Gastrocnemius medialis (tissue), 4 donors: ENCODE data around the gene KCP. TPM values are rescaled to one million over a fixed set of nuclear protein-coding genes. Genes with fewer than 3 reads are reported as not detected.

ENCODE experiments used
- ATAC-seq, 2 donors: fragments of 150-250 bp; one replicate each; pipeline ENCODE4 v1.9.1; 2016
- DNase-seq, 2 donors: peaks; one replicate each; pipeline ENCODE4 v3.0.0-alpha.2; 2019
- H3K27ac ChIP-seq, 4 donors: fragments of 200-600 bp; sonication (generic); 1 replicate in 1 of 4; 2 replicates in 3 of 4; pipeline ENCODE4 v1.5.1; 2016 to 2018; ENCODE audit warnings: mild to moderate bottlenecking in 2 of 4, moderate library complexity in 1 of 4
- H3K27me3 ChIP-seq, 3 donors: fragments of 200-600 bp; sonication (generic) in 2 of 3; 1 replicate in 1 of 3; 2 replicates in 2 of 3; pipeline versions ENCODE4 v1.5.1 to v1.6.0; 2016 to 2019; ENCODE audit warnings: mild to moderate bottlenecking in 1 of 3, moderate library complexity in 1 of 3
- H3K36me3 ChIP-seq, 2 donors: fragments of 200-600 bp; sonication (generic) in 1 of 2; one replicate each; pipeline ENCODE4 v1.5.1; 2017 to 2018
- H3K4me1 ChIP-seq, 2 donors: fragments of 200-600 bp; sonication (generic) in 1 of 2; one replicate each; pipeline ENCODE4 v1.5.1; 2016 to 2017; ENCODE audit warnings: mild to moderate bottlenecking in 2 of 2
- H3K4me3 ChIP-seq, 4 donors: fragments of 200-600 bp; sonication (generic) in 3 of 4; 1 replicate in 1 of 4; 2 replicates in 3 of 4; pipeline ENCODE4 v1.5.1; 2016 to 2019; ENCODE audit warnings: mild to moderate bottlenecking in 2 of 4
- H3K9me3 ChIP-seq, 3 donors: fragments of 200-600 bp; sonication (generic) in 2 of 3; 1 replicate in 1 of 3; 2 replicates in 2 of 3; pipeline ENCODE4 v1.5.1; 2016 to 2019
- CTCF ChIP-seq, 5 experiments: fragments of 450-650 bp in 3 of 5; fragments of 200-600 bp in 2 of 5; sonication (generic) in 2 of 5; IDR thresholded peaks in 4 of 5; conservative IDR thresholded peaks in 1 of 5; 1 replicate in 4 of 5; 2 replicates in 1 of 5; pipeline ENCODE4 v1.5.1; 2016 to 2019; ENCODE audit warnings: antibody characterized with exemption in 5 of 5, mild to moderate bottlenecking in 3 of 5, moderate library complexity in 3 of 5
- POLR2A ChIP-seq, 2 donors: fragments of 450-650 bp; IDR thresholded peaks; one replicate each; pipeline ENCODE4 v1.6.1; 2017; ENCODE audit warnings: antibody characterized with exemption in 2 of 2, mild to moderate bottlenecking in 2 of 2, moderate library complexity in 2 of 2
- in situ Hi-C, 4 donors: fragments of 200-750 bp; cut with MboI; loops; one replicate each; pipeline versions ENCODE4 v1.15.0 to v1.8.0; 2017; ENCODE audit warnings: low sequenced_read_pairs in 4 of 4
- intact Hi-C: fragments of 100-400 bp; cut with DNase I; formaldehyde crosslinking; loops from one replicate; pipeline ENCODE4 v1.15.1; 2023; ENCODE audit warnings: low total_unique reads
- total RNA-seq, 4 donors: library from RNA; depleted of rRNA; stranded (reverse); fragments of >200 nt; gene quantifications; one replicate each; pipeline versions ENCODE4 v1.1.0 to v1.2.3, GENCODE V29; 2016

KCP gene
- total RNA-seq, 4 donors from 2014 or later = 0.10 TPM; not detected in 3

GRCh38 chr7:128836729-128837348, 73.7 kb downstream of the KCP start:
- DNase-seq (no peak), ATAC-seq (no peak)
- H3K4me3 ChIP-seq = no peak overlapping the region
- H3K4me1 ChIP-seq = peaks cover 60 to 70% of the 10 kb centered on the region in 2 donors
- H3K27me3 ChIP-seq = no peaks in the 10 kb centered on the region
- in situ Hi-C loops = no loop called here
- peak overlapping the region; percentile 92 to 99 (median 98) for H3K27ac ChIP-seq
- intact Hi-C loops = no loop called here
- TF ChIP-seq CTCF (IDR thresholded peaks at IDR 0.05 in 4 of 5, conservative IDR thresholded peaks at IDR 0.05 in 1 of 5) = no peak
- TF ChIP-seq POLR2A (IDR thresholded peaks at IDR 0.05) = no peak
- peaks cover 0 to 74% of the 10 kb centered on the region in 2 donors for H3K36me3 ChIP-seq
- no peaks in the 10 kb centered on the region for H3K9me3 ChIP-seq

- Histone ChIP-seq H3K9me3 (no peaks in the 10 kb centered on the region), H3K36me3 (peaks cover 0 to 67% of the 10 kb centered on the region in 2 donors), H3K27me3 (no peaks in the 10 kb centered on the region), H3K4me3 (peak overlapping the region in 1 of 4 donors; percentile 1), H3K27ac (peak overlapping the region; percentile 92 to 99 (median 98)), H3K4me1 (peaks cover 60 to 78% of the 10 kb centered on the region in 2 donors)
- ATAC-seq = peak in 1 of 2 donors; percentile 7
- intact Hi-C loops = no loop called here
- in situ Hi-C loops = no loop called here
- no peak for TF ChIP-seq POLR2A (IDR thresholded peaks at IDR 0.05)
- TF ChIP-seq CTCF (IDR thresholded peaks at IDR 0.05 in 4 of 5, conservative IDR thresholded peaks at IDR 0.05 in 1 of 5) = no peak
- peak in 1 of 2 donors; percentile 82 for DNase-seq
Observed at GRCh38 chr7:128835790-128836641, 74.5 kb downstream of the KCP start.

GRCh38 chr7:128835231-128835751, 75.2 kb downstream of the KCP start:
- TF ChIP-seq CTCF (IDR thresholded peaks at IDR 0.05 in 4 of 5, conservative IDR thresholded peaks at IDR 0.05 in 1 of 5) (no peak), POLR2A (IDR thresholded peaks at IDR 0.05) (no peak)
- H3K4me3 ChIP-seq = peak overlapping the region in 1 of 4 donors; percentile 1
- peaks cover 60 to 80% of the 10 kb centered on the region in 2 donors for H3K4me1 ChIP-seq
- no peaks in the 10 kb centered on the region for H3K27me3 ChIP-seq
- no peaks in the 10 kb centered on the region for H3K9me3 ChIP-seq
- in situ Hi-C loops = no loop called here
- H3K27ac ChIP-seq = peak overlapping the region; percentile 92 to 99 (median 98)
- ATAC-seq (no peak), DNase-seq (peak in 1 of 2 donors; percentile 45)
- H3K36me3 ChIP-seq = peaks cover 0 to 60% of the 10 kb centered on the region in 2 donors
- intact Hi-C loops = no loop called here

GRCh38 chr7:128833946-128834325, 76.6 kb downstream of the KCP start:
- ATAC-seq (no peak), DNase-seq (no peak)
- intact Hi-C loops = loop anchor here (5.0 kb wide), 1 partner anchor 97 kb away; the partner anchor contains the start of gene CALU
- H3K27me3 ChIP-seq = no peaks in the 10 kb centered on the region
- TF ChIP-seq CTCF (IDR thresholded peaks at IDR 0.05 in 4 of 5, conservative IDR thresholded peaks at IDR 0.05 in 1 of 5) (no peak), POLR2A (IDR thresholded peaks at IDR 0.05) (no peak)
- H3K36me3 ChIP-seq = peaks cover 0 to 47% of the 10 kb centered on the region in 2 donors
- H3K4me1 ChIP-seq = peaks cover 61 to 89% of the 10 kb centered on the region in 2 donors
- in situ Hi-C loops = no loop called here
- H3K9me3 ChIP-seq = no peaks in the 10 kb centered on the region
- peak overlapping the region; percentile 92 to 99 (median 98) for H3K27ac ChIP-seq
- peak overlapping the region; percentile 69 to 92 (median 84) for H3K4me3 ChIP-seq
